GM21367 (cell line): Measurements from ENCODE around the gene PNPLA5.
"Not testable (repeated sequence)": the region's sequence is repeated elsewhere in the genome, so short reads cannot be mapped to it uniquely, and the experiment has no call there.

Source experiments
- ATAC-seq: cut with Tn5 transposase; IDR thresholded peaks from one replicate; pipeline ENCODE4 v1.9.1; 2021; ENCODE audit not compliant: unreplicated experiment

Gene PNPLA5

GRCh38 chr22:43891360-43892182, at the start of gene PNPLA5:
PNPLA5 (minus strand) TSS chr22:43892013; CDS start chr22:43891880, 133 bp downstream.
- ATAC-seq, result no peak

GRCh38 chr22:43941449-43941848, 49.6 kb upstream of the PNPLA5 start:
- ATAC-seq, result no peak

GRCh38 chr22:43931771-43932170, 40.0 kb upstream of the PNPLA5 start:
- no peak for ATAC-seq

GRCh38 chr22:43928908-43929307, 37.1 kb upstream of the PNPLA5 start:
- no peak for ATAC-seq

- ATAC-seq, result no peak
These were observed 36.7 kb upstream of the PNPLA5 start for GRCh38 chr22:43928468-43928867.

- ATAC-seq, result no peak
These were observed 34.5 kb upstream of the PNPLA5 start for GRCh38 chr22:43926349-43926710.

- no peak for ATAC-seq
These were observed 33.9 kb upstream of the PNPLA5 start for GRCh38 chr22:43925433-43926348.

GRCh38 chr22:43924877-43925276, 33.1 kb upstream of the PNPLA5 start:
- no peak for ATAC-seq

GRCh38 chr22:43923631-43924464, 32.0 kb upstream of the PNPLA5 start, which contains the start of gene PNPLA3:
PNPLA3 (plus strand) TSS chr22:43923805; CDS start chr22:43923912, 107 bp downstream.
- no peak for ATAC-seq

- ATAC-seq, result no peak
These were observed 31.4 kb upstream of the PNPLA5 start for GRCh38 chr22:43923191-43923590.

- no peak for ATAC-seq
These were observed 30.3 kb upstream of the PNPLA5 start for GRCh38 chr22:43922123-43922522.

GRCh38 chr22:43921370-43921769, 29.6 kb upstream of the PNPLA5 start:
- ATAC-seq, result no peak

- no peak for ATAC-seq
These were observed 27.5 kb upstream of the PNPLA5 start for GRCh38 chr22:43919106-43919973.

GRCh38 chr22:43917521-43917920, 25.7 kb upstream of the PNPLA5 start:
- ATAC-seq, result no peak

- ATAC-seq, result no peak
These were observed 19.5 kb upstream of the PNPLA5 start for GRCh38 chr22:43911351-43911750.

GRCh38 chr22:43910178-43910695, 18.4 kb upstream of the PNPLA5 start:
- no peak for ATAC-seq

GRCh38 chr22:43909708-43910107, 17.9 kb upstream of the PNPLA5 start:
- ATAC-seq, result no peak

- no peak for ATAC-seq
These were observed 13.9 kb upstream of the PNPLA5 start for GRCh38 chr22:43905681-43906080.

- not testable (repeated sequence) for ATAC-seq
These were observed 12.6 kb upstream of the PNPLA5 start for GRCh38 chr22:43904412-43904811.

- not testable (repeated sequence) for ATAC-seq
These were observed 11.2 kb upstream of the PNPLA5 start for GRCh38 chr22:43903033-43903432.
